ENCODE results near the gene ZNF84. TPM values are rescaled to one million over a fixed set of nuclear protein-coding genes. Genes with fewer than 3 reads are reported as not detected.

The ZNF84 gene
- polyA plus RNA-seq, 3 donors, result 3.3 to 5.1 (median 5.1) TPM

GRCh38 chr12:133080026-133080367 is 42.7 kb downstream of the ZNF84 start:
- H3K36me3 Mint-ChIP-seq, result peaks cover 30 to 41% of the 10 kb centered on the region in 2 donors
- intact Hi-C loops (cut with micrococcal nuclease), result loop anchor here (1.0 to 5.0 kb wide), 9 partner anchors 43 to 193 kb away; partner anchors contain the start of genes CHFR (in 2 of the 2), ZNF10 (in 2 of the 2), ZNF268 (in 2 of the 2) and ZNF84 (in 2 of the 2)
- peak overlapping the region; percentile 94 for H3K9ac ChIP-seq (ENCODE audit: insufficient read depth, low read length, poor library complexity, severe bottlenecking)
- no peaks in the 10 kb centered on the region for H3K27me3 ChIP-seq (ENCODE audit: control insufficient read depth in 2 of 2, insufficient read depth in 2 of 2, low read length in 2 of 2)
- peak overlapping the region; percentile 96 to 98 for H3K27ac ChIP-seq (ENCODE audit: low read depth in 1 of 2, low read length in 2 of 2)
- H3K27ac Mint-ChIP-seq, result no peak overlapping the region
- DNase-seq, result peak; percentile 97 to 99 (median 98)
- peaks cover 5% of the 10 kb centered on the region for H3K4me1 Mint-ChIP-seq
- peaks cover 39 to 52% (median 48%) of the 10 kb centered on the region in 7 donors for H3K9me3 Mint-ChIP-seq
- H3K4me2 ChIP-seq (replicated peaks; ENCODE audit: extremely low read depth, low read length, poor library complexity, severe bottlenecking), result peak overlapping the region; percentile 71
- peak overlapping the region; percentile 78 to 86 (median 81) for H3K4me3 ChIP-seq (replicated peaks in 1 of 3; ENCODE audit: low read depth in 2 of 3, low read length in 3 of 3)
- peaks cover 56 to 85% of the 10 kb centered on the region in 2 donors for H3K9me3 ChIP-seq (replicated peaks in 1 of 2; ENCODE audit: control insufficient read depth in 1 of 2, insufficient read depth in 1 of 2, low read length in 2 of 2)
- no peak for TF ChIP-seq CTCF (IDR thresholded peaks at IDR 0.05)
- H3K4me3 Mint-ChIP-seq, result no peak overlapping the region
- peaks cover 13% of the 10 kb centered on the region for H3K79me2 ChIP-seq (ENCODE audit: insufficient read depth, low read length)
- H2AFZ ChIP-seq (ENCODE audit: insufficient read depth, low read depth, low read length, poor library complexity, severe bottlenecking), result peak overlapping the region; percentile 91
- H3K27me3 Mint-ChIP-seq (ENCODE audit: low read depth in 3 of 3), result peaks cover 0 to 4% (median 0%) of the 10 kb centered on the region in 3 donors
- under 1% methylated on average over 20 of the region's 22 CpGs for WGBS (ENCODE audit: insufficient coverage)
- no peaks in the 10 kb centered on the region for H4K20me1 ChIP-seq (ENCODE audit: insufficient read depth, low read length)
- H3K4me1 ChIP-seq (ENCODE audit: control insufficient read depth in 1 of 2, insufficient read depth in 2 of 2, low read length in 2 of 2), result peaks cover 11 to 12% of the 10 kb centered on the region in 2 donors
- H3K36me3 ChIP-seq (replicated peaks in 1 of 2; ENCODE audit: control insufficient read depth in 1 of 2, insufficient read depth in 2 of 2, low read length in 2 of 2), result peaks cover 18 to 41% of the 10 kb centered on the region in 2 donors

- Histone ChIP-seq H3K27ac (ENCODE audit: low read depth in 1 of 2, low read length in 2 of 2) (peak within 1 kb of the TSS; percentile 96 to 98), H3K4me3 (replicated peaks in 1 of 3; ENCODE audit: low read depth in 2 of 3, low read length in 3 of 3) (peak within 1 kb of the TSS; percentile 78 to 86 (median 81)), H3K36me3 (replicated peaks in 1 of 2; ENCODE audit: control insufficient read depth in 1 of 2, insufficient read depth in 2 of 2, low read length in 2 of 2) (peaks cover 23 to 46% of the 10 kb centered on the region in 2 donors), H3K4me2 (replicated peaks; ENCODE audit: extremely low read depth, low read length, poor library complexity, severe bottlenecking) (peak within 1 kb of the TSS; percentile 71), H3K27me3 (ENCODE audit: control insufficient read depth in 2 of 2, insufficient read depth in 2 of 2, low read length in 2 of 2) (no peaks in the 10 kb centered on the region), H4K20me1 (ENCODE audit: insufficient read depth, low read length) (no peaks in the 10 kb centered on the region), H2AFZ (ENCODE audit: insufficient read depth, low read depth, low read length, poor library complexity, severe bottlenecking) (peak within 1 kb of the TSS; percentile 91), H3K4me1 (ENCODE audit: control insufficient read depth in 1 of 2, insufficient read depth in 2 of 2, low read length in 2 of 2) (peaks cover 11 to 12% of the 10 kb centered on the region in 2 donors), H3K9ac (ENCODE audit: insufficient read depth, low read length, poor library complexity, severe bottlenecking) (peak within 1 kb of the TSS; percentile 94), H3K9me3 (replicated peaks in 1 of 2; ENCODE audit: control insufficient read depth in 1 of 2, insufficient read depth in 1 of 2, low read length in 2 of 2) (peaks cover 54 to 87% of the 10 kb centered on the region in 2 donors), H3K79me2 (ENCODE audit: insufficient read depth, low read length) (peaks cover 13% of the 10 kb centered on the region)
- peak; percentile 30 for TF ChIP-seq CTCF (IDR thresholded peaks at IDR 0.05)
- Mint-ChIP-seq H3K36me3 (peaks cover 36 to 47% of the 10 kb centered on the region in 2 donors), H3K27ac (peak within 1 kb of the TSS in 4 of 7 donors; percentile 40 to 82 (median 51)), H3K4me1 (peaks cover 5% of the 10 kb centered on the region), H3K4me3 (peak within 1 kb of the TSS in 1 of 2 donors; percentile 26), H3K9me3 (peaks cover 39 to 53% (median 48%) of the 10 kb centered on the region in 7 donors), H3K27me3 (ENCODE audit: low read depth in 3 of 3) (peaks cover 0 to 4% (median 0%) of the 10 kb centered on the region in 3 donors)
- under 1% methylated on average over 69 of the region's 69 CpGs for WGBS (ENCODE audit: insufficient coverage)
- intact Hi-C loops (cut with micrococcal nuclease), result loop anchor here (1.0 to 5.0 kb wide), 9 partner anchors 43 to 194 kb away; partner anchors contain the start of genes CHFR (in 2 of the 2), ZNF10 (in 2 of the 2), ZNF268 (in 2 of the 2) and ZNF84 (in 2 of the 2)
- DNase-seq, result peak; percentile 94 to 96 (median 95)
These were observed 43.3 kb downstream of the ZNF84 start, which contains the start of gene ZNF140 for GRCh38 chr12:133080368-133081158. ZNF140 (plus strand) TSS chr12:133080923; CDS start chr12:133081321, 398 bp downstream.
